NB4 (cell line): ENCODE measurements around the gene AHRR.

ENCODE experiments used
- DNase-seq: peaks from one replicate; pipeline ENCODE4 v3.0.0; 2010; ENCODE audit warnings: low read depth
- H3K4me3 ChIP-seq: one replicate; pipeline ENCODE4 v1.5.1; 2011; ENCODE audit warnings: mild to moderate bottlenecking, low read depth, low read length, moderate library complexity
- MYC ChIP-seq: IDR thresholded peaks from 2 replicates; pipeline ENCODE4 v1.6.1; 2011; ENCODE audit warnings: low read depth, low read length
- POLR2A ChIP-seq: IDR thresholded peaks from 2 replicates; pipeline ENCODE4 v1.6.1; 2011; ENCODE audit warnings: mild to moderate bottlenecking; ENCODE audit not compliant: insufficient read length; ENCODE audit errors: extremely low read depth
- TF ChIP-seq, protein P1 (sequence below): IDR thresholded peaks from 2 replicates; pipeline ENCODE4 v1.6.1; 2011; ENCODE audit warnings: low read depth, low read length
- TF ChIP-seq, protein P2 (sequence below): IDR thresholded peaks from one replicate; pipeline ENCODE4 v1.5.1; 2012; ENCODE audit warnings: low read depth, low read length

Gene AHRR

DNA sequence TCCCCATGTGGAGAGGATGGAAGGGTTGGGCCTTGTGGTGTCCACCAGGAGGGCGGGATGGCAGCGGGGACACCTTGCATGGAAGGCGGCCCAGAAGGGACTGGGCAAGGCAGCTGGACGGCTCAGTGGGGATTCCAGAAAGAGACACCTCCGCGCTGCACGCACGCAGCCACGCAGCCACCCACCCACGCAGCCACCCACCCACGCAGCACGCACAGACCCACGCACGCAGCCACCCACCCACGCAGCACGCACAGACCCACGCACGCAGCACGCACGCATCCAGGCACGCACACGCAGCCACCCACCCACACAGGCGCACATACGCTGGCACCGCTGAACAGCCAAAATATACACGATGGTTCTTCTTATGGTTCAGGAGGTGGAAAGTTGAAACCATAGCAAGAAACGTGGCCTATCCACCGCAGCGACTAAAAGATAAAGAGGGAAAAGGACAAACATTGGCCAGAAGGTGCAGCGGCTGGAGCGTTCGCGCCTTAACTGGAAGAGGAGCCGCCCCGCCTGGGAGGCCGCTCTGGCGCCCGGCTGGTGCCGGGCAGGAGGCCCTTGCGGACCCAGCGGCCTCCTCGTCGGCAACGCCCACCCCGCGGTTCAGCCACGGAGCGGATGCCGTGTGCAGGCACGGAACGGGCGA is 99.2 kb downstream of the AHRR start:
- DNase-seq = no peak
- H3K4me3 ChIP-seq = no peak overlapping the region
- TF ChIP-seq POLR2A = peak; percentile 26
- no peak for TF ChIP-seq MYC

DNA sequence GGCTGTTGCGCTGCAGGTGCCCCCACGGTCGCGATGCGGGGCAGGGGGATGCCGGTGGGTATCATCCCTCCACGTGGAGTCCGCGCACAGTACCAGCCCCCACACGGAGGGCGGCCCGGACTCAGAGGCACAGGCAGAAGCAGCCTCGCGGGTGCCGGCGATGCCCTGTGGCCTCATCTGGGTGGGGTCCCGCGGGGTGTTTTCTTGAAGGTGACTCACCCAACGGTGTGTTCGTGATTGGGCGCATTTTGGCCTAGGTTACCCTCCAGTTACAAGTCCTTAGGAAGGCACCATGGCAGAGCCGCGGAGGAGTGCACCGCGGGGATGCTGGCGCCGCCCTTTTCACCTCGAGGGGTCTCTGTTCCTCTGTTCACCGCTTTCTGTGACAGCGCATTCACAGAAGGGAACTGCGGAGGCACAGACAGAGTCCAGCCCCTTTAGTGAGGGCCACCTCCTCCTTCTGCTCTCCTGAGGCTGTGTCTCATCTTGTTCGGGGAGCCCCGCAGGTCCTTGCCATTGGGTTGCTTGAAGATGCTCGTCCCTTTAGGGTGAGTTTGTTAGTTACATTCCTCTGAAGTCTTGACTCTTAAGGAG is 99.9 kb downstream of the AHRR start:
- TF ChIP-seq, protein P1, sequence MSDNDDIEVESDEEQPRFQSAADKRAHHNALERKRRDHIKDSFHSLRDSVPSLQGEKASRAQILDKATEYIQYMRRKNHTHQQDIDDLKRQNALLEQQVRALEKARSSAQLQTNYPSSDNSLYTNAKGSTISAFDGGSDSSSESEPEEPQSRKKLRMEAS = no peak
- TF ChIP-seq POLR2A (no peak), MYC (peak; percentile 5; the same call in 1 of the 2 replicates)

DNA sequence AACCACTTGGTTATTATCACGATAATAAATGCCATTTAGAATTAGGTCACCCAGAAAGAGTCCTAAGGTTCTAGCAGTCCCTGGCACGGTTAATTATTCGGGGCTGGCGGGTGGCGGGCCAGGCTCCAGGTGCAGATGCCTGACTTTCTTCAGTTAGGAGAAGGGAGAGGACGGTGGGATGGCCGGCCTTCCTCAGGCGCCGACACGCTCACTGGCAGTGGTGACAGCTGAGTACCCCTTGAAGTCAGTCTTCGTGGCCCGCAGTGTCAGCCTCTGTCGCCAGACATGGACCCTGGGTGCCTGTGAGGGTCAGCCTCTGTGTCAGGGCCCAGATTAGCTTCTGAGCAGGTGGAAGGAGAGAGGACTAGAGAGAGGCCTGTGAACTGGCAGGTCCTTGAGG is 100.4 kb downstream of the AHRR start:
- H3K4me3 ChIP-seq = no peak overlapping the region
- TF ChIP-seq, protein P1 = no peak
- TF ChIP-seq POLR2A = peak; percentile 19
- DNase-seq = no peak

More for the DNA sequence above, 99.9 kb downstream of the AHRR start:
- DNase-seq = peak; percentile 70
- no peak overlapping the region for H3K4me3 ChIP-seq

DNA sequence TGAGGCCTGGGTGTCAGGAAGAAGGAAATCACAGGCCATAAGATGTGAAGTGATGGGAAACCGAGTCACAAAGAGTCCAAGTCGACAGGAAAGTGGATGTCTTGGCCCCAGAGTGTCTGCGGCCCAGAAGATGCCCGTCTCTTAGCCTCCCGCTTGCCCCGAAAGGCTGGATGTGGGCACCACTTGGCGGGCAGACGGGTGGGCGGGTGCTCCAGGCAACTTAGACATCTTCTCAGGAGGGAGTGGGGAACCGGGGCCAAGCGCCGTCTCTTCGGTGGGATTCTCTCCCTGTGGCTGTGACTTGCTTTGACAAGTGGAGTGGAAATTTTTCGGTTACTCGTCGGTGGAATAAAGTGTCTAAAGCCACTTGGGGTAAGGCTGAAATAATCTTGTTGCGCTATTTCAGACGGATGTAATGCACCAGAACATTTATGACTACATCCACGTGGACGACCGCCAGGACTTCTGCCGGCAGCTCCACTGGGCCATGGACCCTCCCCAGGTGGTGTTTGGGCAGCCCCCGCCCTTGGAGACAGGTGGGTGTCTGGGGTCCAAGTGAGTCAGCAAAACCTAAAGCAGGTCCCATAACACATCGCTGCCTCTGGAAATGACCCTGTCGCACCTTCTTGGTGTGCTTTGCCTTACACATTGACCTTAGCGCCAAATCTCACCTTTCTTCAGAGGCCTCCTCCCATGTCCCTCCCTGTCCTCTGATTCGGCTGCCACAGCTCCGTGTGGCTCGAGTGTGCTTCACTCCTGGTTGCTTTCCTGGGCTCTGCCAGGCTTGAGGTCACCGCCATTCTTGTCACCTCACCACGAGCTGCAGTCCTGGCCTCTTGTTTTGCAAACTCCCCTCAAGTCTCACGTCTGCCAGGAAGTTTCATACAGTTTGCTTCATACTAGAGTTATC is 101.1 kb downstream of the AHRR start:
- peak; percentile 67 for DNase-seq
- TF ChIP-seq, protein P2, sequence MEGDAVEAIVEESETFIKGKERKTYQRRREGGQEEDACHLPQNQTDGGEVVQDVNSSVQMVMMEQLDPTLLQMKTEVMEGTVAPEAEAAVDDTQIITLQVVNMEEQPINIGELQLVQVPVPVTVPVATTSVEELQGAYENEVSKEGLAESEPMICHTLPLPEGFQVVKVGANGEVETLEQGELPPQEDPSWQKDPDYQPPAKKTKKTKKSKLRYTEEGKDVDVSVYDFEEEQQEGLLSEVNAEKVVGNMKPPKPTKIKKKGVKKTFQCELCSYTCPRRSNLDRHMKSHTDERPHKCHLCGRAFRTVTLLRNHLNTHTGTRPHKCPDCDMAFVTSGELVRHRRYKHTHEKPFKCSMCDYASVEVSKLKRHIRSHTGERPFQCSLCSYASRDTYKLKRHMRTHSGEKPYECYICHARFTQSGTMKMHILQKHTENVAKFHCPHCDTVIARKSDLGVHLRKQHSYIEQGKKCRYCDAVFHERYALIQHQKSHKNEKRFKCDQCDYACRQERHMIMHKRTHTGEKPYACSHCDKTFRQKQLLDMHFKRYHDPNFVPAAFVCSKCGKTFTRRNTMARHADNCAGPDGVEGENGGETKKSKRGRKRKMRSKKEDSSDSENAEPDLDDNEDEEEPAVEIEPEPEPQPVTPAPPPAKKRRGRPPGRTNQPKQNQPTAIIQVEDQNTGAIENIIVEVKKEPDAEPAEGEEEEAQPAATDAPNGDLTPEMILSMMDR = no peak
- TF ChIP-seq MYC (no peak), POLR2A (no peak)
- TF ChIP-seq, protein P1 = no peak
- no peak overlapping the region for H3K4me3 ChIP-seq

DNA sequence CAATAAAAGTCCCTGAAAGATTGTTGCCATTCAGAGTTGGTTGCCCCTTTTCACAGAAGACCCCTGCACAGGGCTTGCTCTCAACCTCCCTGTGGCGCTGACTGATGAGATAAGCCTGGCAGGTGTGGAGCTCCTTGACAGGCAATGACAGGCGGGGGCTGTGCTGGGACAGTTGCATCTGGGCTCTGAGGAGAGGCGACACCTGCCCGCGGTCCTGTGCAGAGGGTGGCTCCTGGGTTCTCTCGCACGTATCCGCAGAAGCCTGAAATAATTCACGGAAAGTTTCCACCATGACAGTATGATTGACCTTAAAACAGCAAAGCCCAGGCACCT is 101.7 kb downstream of the AHRR start:
- no peak overlapping the region for H3K4me3 ChIP-seq
- TF ChIP-seq MYC (no peak), POLR2A (no peak)
- TF ChIP-seq, protein P2 = no peak
- DNase-seq = no peak

DNA sequence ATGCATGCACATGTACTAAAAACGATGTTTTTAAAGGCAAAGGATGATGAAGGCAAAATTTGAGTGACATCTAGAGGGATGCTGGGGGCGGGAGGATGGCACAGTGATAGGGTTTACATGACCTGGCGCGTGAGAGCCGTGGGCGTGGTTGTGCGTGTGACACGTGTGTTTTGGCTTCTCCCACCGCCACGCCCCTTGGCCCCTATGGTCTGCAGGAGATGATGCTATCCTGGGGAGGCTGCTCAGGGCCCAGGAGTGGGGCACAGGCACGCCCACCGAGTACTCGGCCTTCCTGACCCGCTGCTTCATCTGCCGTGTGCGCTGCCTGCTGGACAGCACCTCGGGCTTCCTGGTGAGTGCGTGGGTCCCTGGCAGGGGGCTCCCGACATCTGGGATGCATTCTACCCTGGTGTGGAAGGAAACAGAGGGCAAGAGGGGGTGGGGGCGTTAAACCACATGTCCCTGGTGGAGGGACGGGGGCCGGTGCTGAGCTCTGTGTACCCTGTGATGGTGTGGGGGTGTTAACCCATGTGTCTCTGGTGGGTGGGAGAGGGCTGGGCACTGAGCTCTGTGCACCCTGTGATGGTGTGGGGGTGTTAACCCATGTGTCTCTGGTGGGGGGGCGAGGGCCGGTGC is 102.2 kb downstream of the AHRR start:
- TF ChIP-seq, protein P1 = no peak
- TF ChIP-seq, protein P2 = no peak
- TF ChIP-seq MYC (no peak), POLR2A (no peak)
- peak; percentile 65 for DNase-seq
- no peak overlapping the region for H3K4me3 ChIP-seq
